Ishikawa (cell line): Measurements from ENCODE around the gene RASGRP2.

Experiments used
- CEBPB ChIP-seq: IDR thresholded peaks from 2 replicates; pipeline ENCODE4 v1.6.1; 2012
- CREB1 ChIP-seq: IDR thresholded peaks from 2 replicates; pipeline ENCODE4 v1.6.1; 2012; ENCODE audit warnings: low read depth
- EGR1 ChIP-seq: IDR thresholded peaks from 2 replicates; pipeline ENCODE4 v1.6.1; 2012
- EP300 ChIP-seq: IDR thresholded peaks from 2 replicates; pipeline ENCODE4 v1.6.1; 2012; ENCODE audit warnings: borderline replicate concordance
- FOXM1 ChIP-seq: IDR thresholded peaks from 2 replicates; pipeline ENCODE4 v1.6.1; 2012; ENCODE audit warnings: low read depth, borderline replicate concordance
- MAX ChIP-seq: IDR thresholded peaks from 2 replicates; pipeline ENCODE4 v1.6.1; 2012
- NFIC ChIP-seq: IDR thresholded peaks from 2 replicates; pipeline ENCODE4 v1.6.1; 2012
- RAD21 ChIP-seq: IDR thresholded peaks from 2 replicates; pipeline ENCODE4 v1.6.1; 2012; ENCODE audit warnings: low read depth
- REST ChIP-seq: IDR thresholded peaks from 2 replicates; pipeline ENCODE4 v1.6.1; 2012; ENCODE audit warnings: low read depth, mild to moderate bottlenecking
- TAF1 ChIP-seq: IDR thresholded peaks from 2 replicates; pipeline ENCODE4 v1.6.1; 2012; ENCODE audit warnings: low read depth, mild to moderate bottlenecking
- TCF12 ChIP-seq: IDR thresholded peaks from 2 replicates; pipeline ENCODE4 v1.6.1; 2012; ENCODE audit warnings: low read depth
- TEAD4 ChIP-seq: IDR thresholded peaks from 2 replicates; pipeline ENCODE4 v1.6.1; 2012
- USF1 ChIP-seq: IDR thresholded peaks from 2 replicates; pipeline ENCODE4 v1.6.1; 2012
- YY1 ChIP-seq: IDR thresholded peaks from 2 replicates; pipeline ENCODE4 v1.6.1; 2012; ENCODE audit warnings: low read depth
- ZBTB7A ChIP-seq: IDR thresholded peaks from 2 replicates; pipeline ENCODE4 v1.6.1; 2012; ENCODE audit warnings: low read depth

RASGRP2 gene

GRCh38 chr11:64753019-64753379 is 9.1 kb upstream of the RASGRP2 start:
- no peak for TF ChIP-seq REST
- no peak for TF ChIP-seq EGR1
- no peak for TF ChIP-seq TEAD4
- TF ChIP-seq ZBTB7A, result no peak
- TF ChIP-seq EP300, result no peak
- TF ChIP-seq CREB1, result no peak
- no peak for TF ChIP-seq RAD21
- no peak for TF ChIP-seq MAX
- TF ChIP-seq USF1, result no peak
- TF ChIP-seq CEBPB, result no peak
- TF ChIP-seq TAF1, result no peak
- TF ChIP-seq TCF12, result no peak
- no peak for TF ChIP-seq YY1
- no peak for TF ChIP-seq NFIC

- TF ChIP-seq EGR1, result no peak
- no peak for TF ChIP-seq NFIC
- TF ChIP-seq TEAD4, result no peak
- no peak for TF ChIP-seq TCF12
- no peak for TF ChIP-seq ZBTB7A
- no peak for TF ChIP-seq YY1
- no peak for TF ChIP-seq USF1
- no peak for TF ChIP-seq CEBPB
- TF ChIP-seq MAX, result no peak
- TF ChIP-seq CREB1, result no peak
- no peak for TF ChIP-seq RAD21
- no peak for TF ChIP-seq TAF1
- no peak for TF ChIP-seq REST
- no peak for TF ChIP-seq EP300
- no peak for TF ChIP-seq FOXM1
Measured at GRCh38 chr11:64752175-64752970, 8.4 kb upstream of the RASGRP2 start.

- TF ChIP-seq TAF1 (no peak), TEAD4 (no peak), MAX (no peak), NFIC (no peak), ZBTB7A (no peak), TCF12 (no peak), YY1 (no peak), EP300 (no peak), REST (no peak)
Measured at GRCh38 chr11:64751580-64751979, 7.6 kb upstream of the RASGRP2 start.

- TF ChIP-seq EP300, result no peak
- no peak for TF ChIP-seq YY1
- TF ChIP-seq FOXM1, result no peak
- TF ChIP-seq TEAD4, result no peak
- no peak for TF ChIP-seq TAF1
- TF ChIP-seq MAX, result no peak
- TF ChIP-seq EGR1, result no peak
- no peak for TF ChIP-seq REST
- no peak for TF ChIP-seq CREB1
- TF ChIP-seq RAD21, result no peak
- no peak for TF ChIP-seq TCF12
- no peak for TF ChIP-seq NFIC
- TF ChIP-seq ZBTB7A, result no peak
- TF ChIP-seq USF1, result no peak
- TF ChIP-seq CEBPB, result no peak
Measured at GRCh38 chr11:64751136-64751535, 7.2 kb upstream of the RASGRP2 start.
